IMR-90 (cell line): ENCODE results near the gene AQP5. TPM values are rescaled to one million over a fixed set of nuclear protein-coding genes. Genes with fewer than 3 reads are reported as not detected.

Experiments
- ATAC-seq: fragments of 200-7000 bp; cut with Tn5 transposase; 2 replicates; pipeline ENCODE4 v1.9.1; 2020; ENCODE audit warnings: low read depth, mild to moderate bottlenecking, moderate library complexity
- BruUV-seq: library from RNA; stranded (reverse); fragments of 400-500 nt; replicated peaks from 2 replicates; lab custom pipeline; 2021; lab: Mats Ljungman, UMichigan
- CTCF ChIA-PET: fragments of 300-600 bp; formaldehyde crosslinking; extraction: SDS; loops from one replicate; lab custom pipeline; 2021; ENCODE audit warnings: antibody characterized with exemption; lab: Yijun Ruan, JAX
- POLR2A ChIA-PET: fragments of 300-600 bp; sonication (Branson Sonifier 250); formaldehyde crosslinking; loops from one replicate; lab custom pipeline; 2022; ENCODE audit warnings: antibody characterized with exemption; ENCODE audit not compliant: unreplicated experiment; lab: Charles Lee
- DNase-seq: peaks from one replicate; pipeline ENCODE4 v3.0.0; 2013
- H2AFZ ChIP-seq: replicated peaks from 2 replicates; pipeline ENCODE3; 2013; ENCODE audit warnings: low read length, mild to moderate bottlenecking; ENCODE audit not compliant: poor library complexity
- H2AK5ac ChIP-seq: 2 replicates; pipeline ENCODE4 v1.6.1; 2013; ENCODE audit warnings: low read depth, low read length, inconsistent platforms
- H2AK9ac ChIP-seq: replicated peaks from 2 replicates; pipeline ENCODE3; 2013; ENCODE audit warnings: mild to moderate bottlenecking, low read depth, low read length, moderate library complexity; ENCODE audit not compliant: poor library complexity
- H2BK120ac ChIP-seq: 2 replicates; pipeline ENCODE4 v1.6.1; 2013; ENCODE audit warnings: low read depth, low read length, inconsistent platforms
- H2BK15ac ChIP-seq: 3 replicates; pipeline ENCODE4 v1.6.1; 2013; ENCODE audit warnings: low read depth, low read length, inconsistent platforms
- H2BK20ac ChIP-seq: 2 replicates; pipeline ENCODE4 v1.6.1; 2013; ENCODE audit warnings: low read depth, mild to moderate bottlenecking, inconsistent platforms, low read length, moderate library complexity
- H2BK5ac ChIP-seq: 2 replicates; pipeline ENCODE4 v1.6.1; 2013; ENCODE audit warnings: mild to moderate bottlenecking, low read depth, low read length, inconsistent platforms; ENCODE audit not compliant: poor library complexity, severe bottlenecking
- H3K14ac ChIP-seq: replicated peaks from 2 replicates; pipeline ENCODE4 v1.6.1; 2013; ENCODE audit warnings: low read depth, low read length, inconsistent platforms
- H3K18ac ChIP-seq: 2 replicates; pipeline ENCODE4 v1.6.1; 2013; ENCODE audit warnings: low read depth, low read length, control low read depth
- H3K23ac ChIP-seq: 2 replicates; pipeline ENCODE4 v1.6.1; 2013; ENCODE audit warnings: low read depth, low read length, inconsistent platforms
- H3K27ac ChIP-seq: 2 replicates; pipeline ENCODE4 v1.5.1; 2013; ENCODE audit warnings: mild to moderate bottlenecking, control low read depth, low read length; ENCODE audit not compliant: insufficient read depth
- H3K27me3 ChIP-seq: 2 replicates; pipeline ENCODE4 v1.6.1; 2013; ENCODE audit warnings: low read length; ENCODE audit not compliant: control insufficient read depth, insufficient read depth
- H3K36me3 ChIP-seq: 2 replicates; pipeline ENCODE4 v1.6.1; 2013; ENCODE audit warnings: low read length, mixed read lengths; ENCODE audit not compliant: control insufficient read depth, insufficient read depth
- H3K4ac ChIP-seq: 2 replicates; pipeline ENCODE4 v1.6.1; 2013; ENCODE audit warnings: low read depth, low read length, inconsistent platforms
- H3K4me1 ChIP-seq: 2 replicates; pipeline ENCODE4 v1.6.1; 2013; ENCODE audit warnings: low read length, mixed read lengths; ENCODE audit not compliant: control insufficient read depth, insufficient read depth
- H3K4me2 ChIP-seq: 2 replicates; pipeline ENCODE4 v1.6.1; 2013; ENCODE audit warnings: low read depth, mild to moderate bottlenecking, control low read depth, low read length, moderate library complexity
- H3K4me3 ChIP-seq: 2 replicates; pipeline ENCODE4 v1.5.1; 2013; ENCODE audit warnings: low read depth, mild to moderate bottlenecking, control low read depth, low read length, moderate library complexity; ENCODE audit not compliant: insufficient read depth
- H3K56ac ChIP-seq: 2 replicates; pipeline ENCODE4 v1.6.1; 2013; ENCODE audit warnings: low read length, inconsistent platforms; ENCODE audit not compliant: insufficient read depth; ENCODE audit errors: extremely low read depth
- H3K79me1 ChIP-seq, 2 experiments: 2 replicates each; pipeline ENCODE4 v1.6.1; 2013; ENCODE audit warnings: low read length in 2 of 2, inconsistent platforms in 1 of 2, low read depth in 1 of 2
- H3K9ac ChIP-seq: 2 replicates; pipeline ENCODE4 v1.6.1; 2013; ENCODE audit warnings: low read depth, low read length, control low read depth
- H3K9me1 ChIP-seq: 2 replicates; pipeline ENCODE4 v1.6.1; 2013; ENCODE audit warnings: low read length, inconsistent platforms; ENCODE audit not compliant: insufficient read depth
- H3K9me3 ChIP-seq: 2 replicates; pipeline ENCODE4 v1.6.1; 2013; ENCODE audit warnings: low read length; ENCODE audit not compliant: control insufficient read depth, insufficient read depth
- H4K20me1 ChIP-seq: 2 replicates; pipeline ENCODE4 v1.6.1; 2013; ENCODE audit warnings: low read length, inconsistent platforms; ENCODE audit not compliant: insufficient read depth
- H4K5ac ChIP-seq: 2 replicates; pipeline ENCODE4 v1.6.1; 2013; ENCODE audit warnings: mild to moderate bottlenecking, low read depth, low read length, control low read depth
- H4K8ac ChIP-seq, 2 experiments: 2 replicates each; pipeline ENCODE4 v1.6.1; 2013; ENCODE audit warnings: low read depth in 2 of 2, low read length in 2 of 2, control low read depth in 1 of 2, inconsistent platforms in 1 of 2
- H4K91ac ChIP-seq: 2 replicates; pipeline ENCODE4 v1.6.1; 2013; ENCODE audit warnings: low read depth, low read length, inconsistent platforms; ENCODE audit not compliant: insufficient read depth
- BHLHE40 ChIP-seq: fragments of 150-350 bp; IDR thresholded peaks from 2 replicates; pipeline ENCODE4 v1.6.1; 2016; ENCODE audit warnings: mild to moderate bottlenecking, low read depth, low read length
- CEBPB ChIP-seq: IDR thresholded peaks from 2 replicates; pipeline ENCODE4 v1.6.1; 2012; ENCODE audit warnings: low read depth, low read length, improper control_type of control experiment
- CHD1 ChIP-seq: IDR thresholded peaks from 2 replicates; pipeline ENCODE4 v1.6.1; 2012; ENCODE audit warnings: low read depth, low read length, improper control_type of control experiment
- CTCF ChIP-seq: conservative IDR thresholded peaks from 2 replicates; pipeline ENCODE4 v1.5.1; 2012; ENCODE audit warnings: mild to moderate bottlenecking, low read depth, low read length, improper control_type of control experiment
- ELK1 ChIP-seq: fragments of 150-350 bp; IDR thresholded peaks from 2 replicates; pipeline ENCODE4 v1.6.1; 2016; ENCODE audit warnings: low read depth, mild to moderate bottlenecking, low read length, moderate library complexity, borderline replicate concordance
- FOS ChIP-seq: fragments of 150-350 bp; IDR thresholded peaks from 2 replicates; pipeline ENCODE4 v1.6.1; 2016; ENCODE audit warnings: low read depth, low read length
- MAFK ChIP-seq: IDR thresholded peaks from 2 replicates; pipeline ENCODE4 v1.6.1; 2012; ENCODE audit warnings: low read depth, low read length, improper control_type of control experiment
- MAZ ChIP-seq: IDR thresholded peaks from 2 replicates; pipeline ENCODE4 v1.6.1; 2012; ENCODE audit warnings: low read depth, mild to moderate bottlenecking, low read length, improper control_type of control experiment, moderate library complexity, borderline replicate concordance
- MXI1 ChIP-seq: IDR thresholded peaks from 2 replicates; pipeline ENCODE4 v1.6.1; 2012; ENCODE audit warnings: low read depth, mild to moderate bottlenecking, low read length, moderate library complexity, borderline replicate concordance
- NFE2L2 ChIP-seq: fragments of 150-350 bp; IDR thresholded peaks from 2 replicates; pipeline ENCODE4 v1.6.1; 2016; ENCODE audit warnings: low read depth, mild to moderate bottlenecking, low read length
- POLR2A ChIP-seq: IDR thresholded peaks from 2 replicates; pipeline ENCODE4 v1.6.1; 2012; ENCODE audit warnings: mild to moderate bottlenecking, low read depth, low read length
- RAD21 ChIP-seq: IDR thresholded peaks from 2 replicates; pipeline ENCODE4 v1.6.1; 2012; ENCODE audit warnings: low read length, improper control_type of control experiment
- SMC3 ChIP-seq: fragments of 150-350 bp; IDR thresholded peaks from 2 replicates; pipeline ENCODE4 v1.6.1; 2016; ENCODE audit warnings: low read depth, mild to moderate bottlenecking, antibody characterized with exemption, low read length, moderate library complexity
- USF2 ChIP-seq: fragments of 150-350 bp; IDR thresholded peaks from 2 replicates; pipeline ENCODE4 v1.6.1; 2017; ENCODE audit warnings: mild to moderate bottlenecking, antibody characterized with exemption, low read length, low read depth
- WGBS, 2 experiments: methylation state at CpG; one replicate each; pipeline versions ENCODE4 v1.1.5 to v1.1.7; 2013; ENCODE audit warnings: missing lambda C conversion rate in 2 of 2; ENCODE audit not compliant: insufficient read length in 1 of 2; ENCODE audit errors: extremely low coverage in 2 of 2; 5-methylcytosine and 5-hydroxymethylcytosine counted together
- dilution Hi-C: fragments of 300-500 bp; cut with HindIII; formaldehyde crosslinking; loops from one replicate; pipeline ENCODE4 v1.14.3; 2018; ENCODE audit warnings: low sequenced_read_pairs; ENCODE audit not compliant: unreplicated experiment
- in situ Hi-C: fragments of 300-500 bp; cut with MboI; formaldehyde crosslinking; loops from 3 replicates; pipeline ENCODE4 v1.14.3; 2019; ENCODE audit warnings: low sequenced_read_pairs, inconsistent platforms, mixed read lengths
- intact Hi-C: fragments of 100-400 bp; cut with micrococcal nuclease; formaldehyde crosslinking; loops from 2 replicates; pipeline ENCODE4 v1.10.0; 2022
- polyA plus RNA-seq, 3 experiments: library from polyadenylated mRNA; depleted of rRNA; stranded (reverse); fragments of >200 nt; gene quantifications; 2 replicates each; pipeline ENCODE4 v1.2.3, GENCODE V29; 2012; ENCODE audit warnings: low replicate concordance in 1 of 3
- total RNA-seq: library from RNA; depleted of rRNA; stranded (reverse); fragments of >200 nt; gene quantifications from 2 replicates; pipeline ENCODE4 v1.2.3, GENCODE V29; 2012

The AQP5 gene
- total and polyA plus RNA-seq, 2 of the 4 experiments (the other 2 are of a cell fraction): not detected

GRCh38 chr12:49950273-49951251, 11.1 kb upstream of the AQP5 start, which contains the start of gene AQP2:
Gene AQP2 (plus strand): TSS chr12:49950737. CDS start chr12:49950831, 94 bp downstream.
- H3K27me3 ChIP-seq: peaks cover 54% of the 10 kb centered on the region
- no peak within 1 kb of the TSS for H2AK5ac ChIP-seq
- H4K8ac ChIP-seq: no peak within 1 kb of the TSS
- H3K4me2 ChIP-seq: no peak within 1 kb of the TSS
- dilution Hi-C loops (no loop called here), intact Hi-C loops (no loop called here), in situ Hi-C loops (loop anchor here (5.0 kb wide), 1 partner anchor 83 kb away; no protein-coding TSS in a partner anchor)
- H2AFZ ChIP-seq: no peak within 1 kb of the TSS
- no peak for TF ChIP-seq MAZ
- no peak for TF ChIP-seq MXI1
- no peak for TF ChIP-seq CHD1
- TF ChIP-seq POLR2A: no peak
- TF ChIP-seq CTCF: no peak
- TF ChIP-seq CEBPB: no peak
- TF ChIP-seq ELK1: no peak
- TF ChIP-seq USF2: no peak
- no peak for TF ChIP-seq BHLHE40
- no peak for TF ChIP-seq NFE2L2
- TF ChIP-seq RAD21: no peak
- TF ChIP-seq FOS: no peak
- no peak for TF ChIP-seq MAFK
- no peak for TF ChIP-seq SMC3
- H4K91ac ChIP-seq: no peak within 1 kb of the TSS
- H2BK5ac ChIP-seq: no peak within 1 kb of the TSS
- DNase-seq (no peak), ATAC-seq (no peak)
- POLR2A ChIA-PET: no interaction called here
- no peaks in the 10 kb centered on the region for H3K4me1 ChIP-seq
- H3K79me1 ChIP-seq: no peaks in the 10 kb centered on the region
- no peaks in the 10 kb centered on the region; the same call in 1 of the 2 replicates for H3K9me3 ChIP-seq
- no peak within 1 kb of the TSS for H3K18ac ChIP-seq
- no peaks in the 10 kb centered on the region for H4K20me1 ChIP-seq
- no peak within 1 kb of the TSS for H3K14ac ChIP-seq
- 81% methylated on average over 14 of the region's 32 CpGs; no CpG with 5 or more reads in 1 of the 2 experiments for WGBS, 2 experiments
- H3K9me1 ChIP-seq: no peaks in the 10 kb centered on the region
- H3K36me3 ChIP-seq: no peaks in the 10 kb centered on the region
- no peak within 1 kb of the TSS for H2AK9ac ChIP-seq
- H3K9ac ChIP-seq: no peak within 1 kb of the TSS
- H3K56ac ChIP-seq: no peak within 1 kb of the TSS
- H2BK15ac ChIP-seq: no peak within 1 kb of the TSS
- CTCF ChIA-PET: no interaction called here
- H2BK120ac ChIP-seq: no peak within 1 kb of the TSS
- H2BK20ac ChIP-seq: no peak within 1 kb of the TSS
- H3K27ac ChIP-seq: no peak within 1 kb of the TSS
- no peak within 1 kb of the TSS for H4K5ac ChIP-seq
- no TSS peak for BruUV-seq
- no peak within 1 kb of the TSS for H3K23ac ChIP-seq
- H3K4ac ChIP-seq: no peak within 1 kb of the TSS
- no peak within 1 kb of the TSS for H3K4me3 ChIP-seq
